ENCODE results near the gene EXOC2.

Gene EXOC2

GRCh38 chr6:692858-693722, at the start of gene EXOC2:
Gene EXOC2 (minus strand): TSS chr6:693139. CDS start chr6:637818, 55,321 bp downstream.
- peak; percentile 52 for DNase-seq

- no peak for DNase-seq
Measured at GRCh38 chr6:741410-742339, 48.7 kb upstream of the EXOC2 start.

- DNase-seq: no peak
Measured at GRCh38 chr6:736657-737446, 43.9 kb upstream of the EXOC2 start.

GRCh38 chr6:733431-734219, 40.7 kb upstream of the EXOC2 start:
- DNase-seq: no peak

- no peak for DNase-seq
Measured at GRCh38 chr6:731924-732323, 39.0 kb upstream of the EXOC2 start.

- DNase-seq: no peak
Measured at GRCh38 chr6:729606-730320, 36.8 kb upstream of the EXOC2 start.

- DNase-seq: no peak
Measured at GRCh38 chr6:727856-728255, 34.9 kb upstream of the EXOC2 start.

- no peak for DNase-seq
Measured at GRCh38 chr6:723540-723939, 30.6 kb upstream of the EXOC2 start.

GRCh38 chr6:722608-723007, 29.7 kb upstream of the EXOC2 start:
- no peak for DNase-seq

GRCh38 chr6:722077-722524, 29.2 kb upstream of the EXOC2 start:
- no peak for DNase-seq

GRCh38 chr6:718345-718744, 25.4 kb upstream of the EXOC2 start:
- DNase-seq: no peak

GRCh38 chr6:717135-717534, 24.2 kb upstream of the EXOC2 start:
- no peak for DNase-seq

GRCh38 chr6:715709-716491, 23.0 kb upstream of the EXOC2 start:
- no peak for DNase-seq

- no peak for DNase-seq
Measured at GRCh38 chr6:714100-714499, 21.2 kb upstream of the EXOC2 start.

- no peak for DNase-seq
Measured at GRCh38 chr6:713351-713750, 20.4 kb upstream of the EXOC2 start.

GRCh38 chr6:712805-713204, 19.9 kb upstream of the EXOC2 start:
- DNase-seq: no peak

GRCh38 chr6:711925-712324, 19.0 kb upstream of the EXOC2 start:
- no peak for DNase-seq

- DNase-seq: no peak
Measured at GRCh38 chr6:710601-711571, 17.9 kb upstream of the EXOC2 start.

GRCh38 chr6:709471-710056, 16.6 kb upstream of the EXOC2 start:
- no peak for DNase-seq

All from NCI-H510A (cell line).